Astrocyte (in vitro differentiated cells and primary cell): ENCODE measurements around the gene ROMO1.

Experiments
- CTCF ChIP-seq: IDR thresholded peaks from 2 replicates; pipeline ENCODE4 v1.5.1; 2011; ENCODE audit warnings: low read depth, mild to moderate bottlenecking, inconsistent platforms, low read length, moderate library complexity; ENCODE audit not compliant: insufficient read depth
- EZH2 ChIP-seq: IDR thresholded peaks from 2 replicates; pipeline ENCODE4 v1.6.1; 2012; ENCODE audit warnings: mild to moderate bottlenecking, low read length, inconsistent platforms; ENCODE audit not compliant: insufficient read depth

GRCh38 chr20:35661908-35662307 lies 37.3 kb upstream of the ROMO1 start:
- TF ChIP-seq CTCF: no peak
- TF ChIP-seq EZH2: no peak
